NCI-H2227 treated with DMSO at 0.1 percent for 48 hours (cell line): ENCODE data around the gene ZFYVE9.
A peak's percentile ranks its signal among the peaks of the same experiment; 100 is the strongest.

ENCODE experiments used
- DNase-seq: peaks from one replicate; lab custom pipeline; 2025; lab: John Stamatoyannopoulos, UW

The ZFYVE9 gene

GRCh38 chr1:52337439-52337838 is 195.6 kb downstream of the ZFYVE9 start:
- DNase-seq = no peak

- DNase-seq = no peak
Measured at GRCh38 chr1:52341655-52342260, 199.9 kb downstream of the ZFYVE9 start.

GRCh38 chr1:52343979-52344378 is 202.1 kb downstream of the ZFYVE9 start:
- DNase-seq = no peak

- DNase-seq = no peak
Measured at GRCh38 chr1:52345252-52345651, 203.4 kb downstream of the ZFYVE9 start.

GRCh38 chr1:52346653-52347052 is 204.8 kb downstream of the ZFYVE9 start:
- DNase-seq = no peak

- DNase-seq = no peak
Measured at GRCh38 chr1:52348704-52349300, 206.9 kb downstream of the ZFYVE9 start.

GRCh38 chr1:52352690-52353089 is 210.8 kb downstream of the ZFYVE9 start:
- no peak for DNase-seq

- no peak for DNase-seq
Measured at GRCh38 chr1:52355436-52355835, 213.5 kb downstream of the ZFYVE9 start.

GRCh38 chr1:52355847-52356505 is 214.1 kb downstream of the ZFYVE9 start:
- DNase-seq = no peak

GRCh38 chr1:52356818-52357355 is 215.0 kb downstream of the ZFYVE9 start:
- no peak for DNase-seq

- DNase-seq = no peak
Measured at GRCh38 chr1:52357397-52357796, 215.5 kb downstream of the ZFYVE9 start.

- DNase-seq = no peak
Measured at GRCh38 chr1:52358851-52359497, 217.1 kb downstream of the ZFYVE9 start.

- DNase-seq = no peak
Measured at GRCh38 chr1:52359676-52360594, 218.0 kb downstream of the ZFYVE9 start.

- no peak for DNase-seq
Measured at GRCh38 chr1:52360595-52360968, 218.7 kb downstream of the ZFYVE9 start.

- no peak for DNase-seq
Measured at GRCh38 chr1:52364235-52364839, 222.4 kb downstream of the ZFYVE9 start.

- no peak for DNase-seq
Measured at GRCh38 chr1:52365071-52365745, 223.3 kb downstream of the ZFYVE9 start.

GRCh38 chr1:52365746-52366516 is 224.0 kb downstream of the ZFYVE9 start, which contains the start of gene CC2D1B:
TSS of gene CC2D1B (minus strand) at chr1:52366205. CDS start at chr1:52364620, 1,585 bp downstream.
- DNase-seq = peak; percentile 99

- DNase-seq = no peak
Measured at GRCh38 chr1:52366517-52366827, 224.6 kb downstream of the ZFYVE9 start.

- DNase-seq = no peak
Measured at GRCh38 chr1:52367272-52367671, 225.4 kb downstream of the ZFYVE9 start.
